Aorta (tissue), 5 donors: ENCODE data around the gene GDPD5. TPM values are rescaled to one million over a fixed set of nuclear protein-coding genes. Genes with fewer than 3 reads are reported as not detected.

Experiments
- ATAC-seq: fragments of 200-7000 bp; cut with Tn5 transposase; one replicate; pipeline ENCODE4 v1.9.1; 2022; ENCODE audit warnings: moderate library complexity; ENCODE audit not compliant: low FRiP score
- DNase-seq, 2 donors: peaks; one replicate each; pipeline ENCODE4 v3.0.0-alpha.2; 2020
- H3K27ac ChIP-seq, 2 donors: one replicate each; pipeline ENCODE4 v1.5.1; 2013; ENCODE audit warnings: low read length in 2 of 2, mild to moderate bottlenecking in 2 of 2, moderate library complexity in 2 of 2, control low read depth in 1 of 2, inconsistent platforms in 1 of 2, low read depth in 1 of 2
- H3K27me3 ChIP-seq, 2 donors: one replicate each; pipeline ENCODE4 v1.6.1; 2013; ENCODE audit warnings: control low read depth in 1 of 2, low read length in 1 of 2, mild to moderate bottlenecking in 1 of 2, moderate library complexity in 1 of 2; ENCODE audit not compliant: insufficient read depth in 2 of 2, control insufficient read depth in 1 of 2
- H3K36me3 ChIP-seq, 2 donors: one replicate each; pipeline ENCODE4 v1.6.1; 2013; ENCODE audit warnings: control low read depth in 1 of 2, low read length in 1 of 2, mild to moderate bottlenecking in 1 of 2; ENCODE audit not compliant: insufficient read depth in 2 of 2, control insufficient read depth in 1 of 2
- H3K4me1 ChIP-seq, 2 donors: one replicate each; pipeline ENCODE4 v1.6.1; 2013; ENCODE audit warnings: low read length in 2 of 2, control low read depth in 1 of 2, mild to moderate bottlenecking in 1 of 2, moderate library complexity in 1 of 2; ENCODE audit not compliant: insufficient read depth in 2 of 2, control insufficient read depth in 1 of 2
- H3K4me3 ChIP-seq, 2 donors: one replicate each; pipeline ENCODE4 v1.5.1; 2013; ENCODE audit warnings: low read length in 2 of 2, control low read depth in 1 of 2, mild to moderate bottlenecking in 1 of 2
- H3K9me3 ChIP-seq: one replicate; pipeline ENCODE4 v1.6.1; 2013; ENCODE audit warnings: mild to moderate bottlenecking, low read length; ENCODE audit not compliant: control insufficient read depth
- WGBS, 2 donors: extraction: QIAGEN DNeasy Blood & Tissue Kit; methylation state at CpG; one replicate each; pipeline ENCODE4 v1.1.7; 2013; 5-methylcytosine and 5-hydroxymethylcytosine counted together
- intact Hi-C, 2 donors: fragments of 100-400 bp; cut with DNase I; formaldehyde crosslinking; loops; one replicate each; pipeline versions ENCODE4 v1.14.2 to v1.15.0; 2022
- long read RNA-seq, 2 donors: library from polyadenylated mRNA; unstranded; transcript quantifications; one replicate each; pipeline ENCODE4 v2.0.0, GENCODE V29; 2020 to 2021
- polyA plus RNA-seq, 2 donors: library from polyadenylated mRNA; stranded (reverse); fragments of 200-250 nt; gene quantifications; one replicate each; pipeline ENCODE4 v1.2.3, GENCODE V29; 2013
- total RNA-seq, 2 donors: library from RNA; stranded (reverse); fragmentation: NEBNext Ultra II Directional; extraction: Animal tissue kit (Norgen Biotek cat#: 25700); gene quantifications; one replicate each; pipeline ENCODE4 v1.2.1, GENCODE V29; 2021
- donor health status: healthy with polysubstance abuse.
- donor health status: Bipolar disorder and iron deficiency.
- donor health status: DM: no; HTN: no; CAD: no.
- donor health status: DM: no; HTN: no; CAD: no.
- donor health status: DM: yes; HTN: yes; CAD: no.

GDPD5 gene
- total RNA-seq (10 to 100 TPM; 29.4 to 53.0 TPM), polyA plus RNA-seq (10 to 100 TPM in 1 of 2 donors, 1 to 10 TPM in 1; 3.5 to 38.9 TPM)
- long read RNA-seq, donor 1, partial matches to known transcripts: 26 of 34 reads
- long read RNA-seq, donor 1, other reads (novel, unspliced or antisense): 7 of 34 reads
- long read RNA-seq, donor 2, transcript GDPD5-201 (17 exons, 3,523 nt): major isoform, 12 of 44 reads
- long read RNA-seq, donor 2, partial matches to known transcripts: 21 of 44 reads
- long read RNA-seq, donor 2, other reads (novel, unspliced or antisense): 11 of 44 reads

GRCh38 chr11:75525433-75526191 lies at the start of gene GDPD5:
Gene GDPD5, minus strand, starts transcription at chr11:75525941. Its CDS starts 48,206 bp downstream, at chr11:75477735.
- 1% methylated on average over 60 to 99 of the region's 99 CpGs for WGBS, 2 donors
- H3K9me3 ChIP-seq: no peaks in the 10 kb centered on the region
- peak within 1 kb of the TSS; percentile 55 to 68 for H3K4me3 ChIP-seq
- H3K4me1 ChIP-seq: no peaks in the 10 kb centered on the region
- ATAC-seq (peak; percentile 94), DNase-seq (peak; percentile 86 to 94)
- intact Hi-C loops: loop anchor here in 1 of 2 donors (5.0 kb wide), 1 partner anchor 123 kb away; no protein-coding TSS in a partner anchor
- no peaks in the 10 kb centered on the region for H3K36me3 ChIP-seq
- no peak within 1 kb of the TSS for H3K27ac ChIP-seq
- no peaks in the 10 kb centered on the region for H3K27me3 ChIP-seq

- Histone ChIP-seq H3K36me3 (peaks cover 2 to 17% of the 10 kb centered on the region in 2 donors), H3K27ac (no peak overlapping the region), H3K4me1 (no peaks in the 10 kb centered on the region), H3K9me3 (no peaks in the 10 kb centered on the region), H3K4me3 (no peak overlapping the region), H3K27me3 (no peaks in the 10 kb centered on the region)
- 62 to 63% methylated on average over 12 of the region's 12 CpGs for WGBS, 2 donors
- DNase-seq (no peak), ATAC-seq (no peak)
- intact Hi-C loops: loop anchor here in 1 of 2 donors (2.0 kb wide), 1 partner anchor 26 kb away; no protein-coding TSS in a partner anchor
These were observed 49.2 kb upstream of the GDPD5 start for GRCh38 chr11:75574698-75575602.

GRCh38 chr11:75572744-75573143 lies 47.0 kb upstream of the GDPD5 start:
- 48 to 50% methylated on average over 8 of the region's 8 CpGs for WGBS, 2 donors
- Histone ChIP-seq H3K9me3 (no peaks in the 10 kb centered on the region), H3K36me3 (peaks cover 2 to 26% of the 10 kb centered on the region in 2 donors), H3K4me3 (no peak overlapping the region), H3K27ac (no peak overlapping the region), H3K4me1 (no peaks in the 10 kb centered on the region), H3K27me3 (no peaks in the 10 kb centered on the region)
- intact Hi-C loops: no loop called here
- no peak for DNase-seq
- ATAC-seq: no peak

- no peak overlapping the region for H3K27ac ChIP-seq
- 89 to 91% methylated on average over 14 of the region's 14 CpGs for WGBS, 2 donors
These were observed 45.9 kb upstream of the GDPD5 start for GRCh38 chr11:75571625-75572024.

GRCh38 chr11:75570559-75571139 lies 44.9 kb upstream of the GDPD5 start:
- 61 to 63% methylated on average over 9 of the region's 9 CpGs for WGBS, 2 donors
- intact Hi-C loops: no loop called here
- Histone ChIP-seq H3K27me3 (no peaks in the 10 kb centered on the region), H3K9me3 (no peaks in the 10 kb centered on the region), H3K4me3 (no peak overlapping the region), H3K4me1 (no peaks in the 10 kb centered on the region), H3K36me3 (peaks cover 2 to 32% of the 10 kb centered on the region in 2 donors), H3K27ac (no peak overlapping the region)
- ATAC-seq (no peak), DNase-seq (no peak)

More at GRCh38 chr11:75571625-75572024, 45.9 kb upstream of the GDPD5 start:
- DNase-seq (no peak), ATAC-seq (no peak)
- Histone ChIP-seq H3K36me3 (peaks cover 2 to 29% of the 10 kb centered on the region in 2 donors), H3K27me3 (no peaks in the 10 kb centered on the region), H3K4me3 (no peak overlapping the region), H3K4me1 (no peaks in the 10 kb centered on the region), H3K9me3 (no peaks in the 10 kb centered on the region)
- intact Hi-C loops: no loop called here

GRCh38 chr11:75568616-75569219 lies 43.0 kb upstream of the GDPD5 start:
- Histone ChIP-seq H3K27me3 (no peaks in the 10 kb centered on the region), H3K4me1 (no peaks in the 10 kb centered on the region), H3K27ac (no peak overlapping the region), H3K9me3 (no peaks in the 10 kb centered on the region), H3K4me3 (no peak overlapping the region), H3K36me3 (peaks cover 2 to 32% of the 10 kb centered on the region in 2 donors)
- WGBS, 2 donors: 75 to 77% methylated on average over 14 of the region's 14 CpGs
- no peak for ATAC-seq
- DNase-seq: no peak
- intact Hi-C loops: no loop called here

GRCh38 chr11:75567971-75568370 lies 42.2 kb upstream of the GDPD5 start:
- Histone ChIP-seq H3K36me3 (peaks cover 2 to 30% of the 10 kb centered on the region in 2 donors), H3K4me1 (no peaks in the 10 kb centered on the region), H3K9me3 (no peaks in the 10 kb centered on the region), H3K27ac (no peak overlapping the region), H3K4me3 (no peak overlapping the region), H3K27me3 (no peaks in the 10 kb centered on the region)
- WGBS, 2 donors: 70% methylated on average over 6 of the region's 6 CpGs
- DNase-seq (no peak), ATAC-seq (no peak)
- intact Hi-C loops: no loop called here
